Endothelial cell of umbilical vein (primary cell): ENCODE results near the gene RHOG. TPM values are rescaled to one million over a fixed set of nuclear protein-coding genes. Genes with fewer than 3 reads are reported as not detected.
A peak's percentile ranks its signal among the peaks of the same experiment; 100 is the strongest.
"Not testable (repeated sequence)": the region's sequence is repeated elsewhere in the genome, so short reads cannot be mapped to it uniquely, and the experiment has no call there.

Experiments
- BruUV-seq: library from RNA; stranded (reverse); fragments of 400-500 nt; replicated peaks from 2 replicates; lab custom pipeline; 2021; lab: Mats Ljungman, UMichigan
- CTCF ChIA-PET: fragments of 300-600, 350-600 bp; sonication (Branson Sonifier 250); formaldehyde crosslinking; loops from one replicate; lab custom pipeline; 2021; ENCODE audit warnings: antibody characterized with exemption, inconsistent platforms; lab: Charles Lee
- POLR2A ChIA-PET: fragments of 300-600, 350-600 bp; sonication (Branson Sonifier 250); formaldehyde crosslinking; loops from one replicate; lab custom pipeline; 2021; ENCODE audit warnings: antibody characterized with exemption, inconsistent platforms; lab: Charles Lee
- DNase-seq: peaks from one replicate; pipeline ENCODE4 v3.0.0-alpha.2; 2011; ENCODE audit warnings: low read depth, low spot score
- FAIRE-seq: peaks from 2 replicates; lab custom pipeline; 2011; peaks lifted over from hg19 to GRCh38; lab: Jason Lieb, UNC
- H2AFZ ChIP-seq: 2 replicates; pipeline ENCODE4 v1.6.0; 2012; ENCODE audit warnings: low read depth, low read length, control low read depth, inconsistent platforms
- H3K27ac ChIP-seq: 2 replicates; pipeline ENCODE4 v1.5.1; 2011; ENCODE audit warnings: low read depth, mild to moderate bottlenecking, control low read depth, low read length, moderate library complexity; ENCODE audit not compliant: insufficient read depth
- H3K27me3 ChIP-seq, 2 experiments: 2 replicates each; pipeline versions ENCODE4 v1.6.0 to v1.6.1; 2011; ENCODE audit warnings: low read length in 2 of 2, mixed read lengths in 1 of 2; ENCODE audit not compliant: control insufficient read depth in 2 of 2, insufficient read depth in 2 of 2
- H3K36me3 ChIP-seq, 2 experiments: 2 replicates in 1 of 2; 3 replicates in 1 of 2; pipeline ENCODE4 v1.5.1; 2011; ENCODE audit warnings: low read length in 2 of 2, mild to moderate bottlenecking in 1 of 2, moderate library complexity in 1 of 2; ENCODE audit not compliant: control insufficient read depth in 2 of 2, insufficient read depth in 2 of 2; ENCODE audit errors: extremely low read depth in 1 of 2
- H3K4me1 ChIP-seq: 3 replicates; pipeline ENCODE4 v1.5.1; 2011; ENCODE audit warnings: mild to moderate bottlenecking, low read length; ENCODE audit not compliant: control insufficient read depth, insufficient read depth; ENCODE audit errors: extremely low read depth
- H3K4me2 ChIP-seq: 2 replicates; pipeline ENCODE4 v1.6.1; 2011; ENCODE audit warnings: low read length, control low read depth, mixed read lengths; ENCODE audit not compliant: insufficient read depth
- H3K4me3 ChIP-seq, 3 experiments: fragments of 200-600 bp in 1 of 3; sonication (generic), shearing (Covaris generic) in 1 of 3; replicated peaks in 1 of 3; 2 replicates each; pipeline ENCODE4 v1.5.1; 2011 to 2016; ENCODE audit warnings: control low read depth in 3 of 3, low read length in 3 of 3, mild to moderate bottlenecking in 2 of 3, inconsistent platforms in 1 of 3, low read depth in 1 of 3, moderate library complexity in 1 of 3; ENCODE audit not compliant: insufficient read depth in 1 of 3
- H3K79me2 ChIP-seq: 2 replicates; pipeline ENCODE4 v1.6.0; 2012; ENCODE audit warnings: low read length, inconsistent platforms; ENCODE audit not compliant: control insufficient read depth, insufficient read depth
- H3K9ac ChIP-seq: replicated peaks from 2 replicates; pipeline ENCODE3; 2011; ENCODE audit warnings: low read length, control low read depth; ENCODE audit not compliant: insufficient read depth; ENCODE audit errors: extremely low read depth
- H3K9me1 ChIP-seq: replicated peaks from 3 replicates; pipeline ENCODE4 v1.6.0; 2011; ENCODE audit warnings: mild to moderate bottlenecking, low read length; ENCODE audit not compliant: control insufficient read depth, insufficient read depth; ENCODE audit errors: extremely low read depth
- H3K9me3 ChIP-seq: replicated peaks from 2 replicates; pipeline ENCODE4 v1.5.1; 2012; ENCODE audit warnings: low read length, inconsistent platforms; ENCODE audit not compliant: control insufficient read depth, insufficient read depth
- H4K20me1 ChIP-seq: replicated peaks from 2 replicates; pipeline ENCODE3; 2011; ENCODE audit warnings: mild to moderate bottlenecking, low read length; ENCODE audit not compliant: control insufficient read depth, insufficient read depth; ENCODE audit errors: extremely low read depth
- CTCF ChIP-seq, 2 donors: IDR thresholded peaks; 1 replicate in 1 of 2; 2 replicates in 1 of 2; pipeline ENCODE4 v1.5.1; 2011; ENCODE audit warnings: low read length in 2 of 2, mild to moderate bottlenecking in 2 of 2, moderate library complexity in 2 of 2, control low read depth in 1 of 2, inconsistent platforms in 1 of 2, low read depth in 1 of 2; ENCODE audit not compliant: insufficient read depth in 1 of 2; ENCODE audit errors: extremely low read depth in 1 of 2
- EZH2 ChIP-seq: IDR thresholded peaks from 2 replicates; pipeline ENCODE4 v1.6.1; 2012; ENCODE audit warnings: borderline replicate concordance, low read depth, mild to moderate bottlenecking, moderate library complexity, low read length, inconsistent platforms; ENCODE audit not compliant: severe bottlenecking
- FOS ChIP-seq: IDR thresholded peaks from 2 replicates; pipeline ENCODE4 v1.6.1; 2011; ENCODE audit warnings: mild to moderate bottlenecking, low read length, moderate library complexity, borderline replicate concordance; ENCODE audit not compliant: insufficient read depth
- GATA2 ChIP-seq: IDR thresholded peaks from 2 replicates; pipeline ENCODE4 v1.7.0; 2011; ENCODE audit warnings: low read depth, mild to moderate bottlenecking, moderate library complexity, mixed read lengths, low read length; ENCODE audit not compliant: insufficient read length, insufficient read depth
- JUN ChIP-seq: IDR thresholded peaks from 2 replicates; pipeline ENCODE4 v1.6.1; 2011; ENCODE audit warnings: borderline replicate concordance, low read depth; ENCODE audit not compliant: insufficient read length, insufficient read depth
- MYC ChIP-seq: IDR thresholded peaks from one replicate; pipeline ENCODE4 v1.6.1; 2011; ENCODE audit warnings: mild to moderate bottlenecking, low read depth, low read length
- POLR2A ChIP-seq: IDR thresholded peaks from 2 replicates; pipeline ENCODE4 v1.6.1; 2012; ENCODE audit warnings: low read depth, mild to moderate bottlenecking, control low read depth, low read length
- POLR2AphosphoS5 ChIP-seq: IDR thresholded peaks from 2 replicates; pipeline ENCODE4 v1.6.1; 2012; ENCODE audit warnings: low read depth, mild to moderate bottlenecking, control low read depth, low read length, moderate library complexity; ENCODE audit not compliant: insufficient read depth
- dilution Hi-C: fragments of 300-500 bp; cut with MboI; formaldehyde crosslinking; loops from one replicate; pipeline ENCODE4 v1.15.0; 2019; ENCODE audit warnings: low sequenced_read_pairs; ENCODE audit not compliant: extremely low pct_ligation_motif_present
- intact Hi-C: fragments of 100-400 bp; cut with micrococcal nuclease; formaldehyde crosslinking; loops from one replicate; pipeline ENCODE4 v1.10.0; 2022
- polyA plus RNA-seq, 4 experiments: library from polyadenylated mRNA; depleted of rRNA in 3 of 4; stranded (reverse) in 3 of 4; unstranded in 1 of 4; fragments of >200 nt; gene quantifications; 2 replicates each; pipeline versions ENCODE4 v1.2.1 to v1.2.3, GENCODE V29; 2011 to 2012; ENCODE audit warnings: missing spikeins in 1 of 4
- total RNA-seq: library from RNA; stranded (reverse); gene quantifications from 2 replicates; pipeline ENCODE4 v1.2.3, GENCODE V29; 2021
- TF ChIP-seq, protein P1 (sequence below): IDR thresholded peaks from 2 replicates; pipeline ENCODE4 v1.6.1; 2011; ENCODE audit not compliant: insufficient read depth, insufficient read length

RHOG gene
- total and polyA plus RNA-seq, 2 donors (not counting 3 experiments of a cell fraction or from before 2014, with no cell fraction given): 69.0 to 119 TPM

DNA sequence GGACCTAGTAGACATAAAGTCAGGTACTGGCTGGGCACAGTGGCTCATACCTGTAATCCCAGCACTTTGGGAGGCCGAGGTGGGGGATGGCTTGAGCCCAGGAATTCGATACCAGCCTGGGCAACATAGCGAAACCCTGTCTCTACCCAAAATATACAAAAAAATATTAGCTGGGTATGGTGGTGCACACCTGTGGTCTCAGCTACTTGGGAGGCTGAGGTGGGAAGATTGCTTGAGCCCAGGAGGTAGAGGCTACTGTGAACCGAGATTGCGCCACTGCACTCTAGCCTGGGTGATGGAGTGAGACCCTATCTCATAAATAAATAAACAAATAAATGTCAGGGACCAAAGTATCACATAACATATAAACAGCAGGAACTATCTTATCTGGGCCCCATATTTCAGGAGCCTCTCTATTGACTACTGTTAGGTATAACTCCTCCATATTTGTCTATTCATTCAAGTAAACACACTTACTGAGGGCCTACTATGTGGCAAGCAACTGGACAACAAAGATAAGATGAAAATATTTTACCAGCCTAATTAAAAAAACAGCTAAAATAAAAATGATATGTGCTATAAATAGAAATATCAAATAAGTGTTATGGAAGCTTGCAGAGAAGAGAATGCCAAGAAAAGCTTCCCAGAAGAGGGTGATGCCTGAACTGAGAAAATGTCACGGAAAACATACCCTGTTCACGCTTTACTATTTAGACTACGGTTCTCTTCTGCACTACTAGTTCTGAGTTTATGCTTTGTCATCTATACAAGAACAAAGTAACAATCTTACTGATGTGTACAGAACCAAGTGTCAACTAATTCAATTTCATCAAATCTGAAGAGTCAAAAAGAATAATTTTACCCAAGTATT is 45.4 kb downstream of the RHOG start:
- Histone ChIP-seq H3K27ac (peak overlapping the region; percentile 3), H3K4me1 (peaks cover 15% of the 10 kb centered on the region), H3K79me2 (peaks cover 68% of the 10 kb centered on the region), H2AFZ (no peak overlapping the region), H3K4me3 (peak overlapping the region in 2 of 3 experiments; percentile 90 to 99), H3K9me1 (no peaks in the 10 kb centered on the region), H3K9ac (peak overlapping the region; percentile 84), H3K36me3 (no peaks in the 10 kb centered on the region), H3K4me2 (peak overlapping the region; percentile 99), H3K9me3 (no peaks in the 10 kb centered on the region), H3K27me3 (no peaks in the 10 kb centered on the region), H4K20me1 (peaks cover 4% of the 10 kb centered on the region)
- dilution Hi-C loops (no loop called here), intact Hi-C loops (no loop called here)
- BruUV-seq: no TSS peak
- ChIA-PET POLR2A (no interaction called here), CTCF (interaction anchor here (2.0 kb wide), 1 partner anchor 12 kb away, joined by 13 read pairs; the partner anchor contains the start of gene PGAP2)
- TF ChIP-seq FOS (no peak), GATA2 (no peak), POLR2A (no peak), CTCF (IDR thresholded peaks at IDR 0.05; ENCODE audit: extremely low read depth in 1 of 2, insufficient read depth in 1 of 2, low read depth in 1 of 2, low read length in 2 of 2) (no peak), EZH2 (no peak), JUN (no peak), MYC (no peak), POLR2AphosphoS5 (no peak)
- TF ChIP-seq, protein P1, sequence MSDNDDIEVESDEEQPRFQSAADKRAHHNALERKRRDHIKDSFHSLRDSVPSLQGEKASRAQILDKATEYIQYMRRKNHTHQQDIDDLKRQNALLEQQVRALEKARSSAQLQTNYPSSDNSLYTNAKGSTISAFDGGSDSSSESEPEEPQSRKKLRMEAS: no peak
- FAIRE-seq (no peak), DNase-seq (no peak)

- dilution Hi-C loops, FAIRE-seq, BruUV-seq: not testable (repeated sequence)
These were observed 46.4 kb downstream of the RHOG start for GRCh38 chr11:3794387-3794786.

More at GRCh38 chr11:3794387-3794786, 46.4 kb downstream of the RHOG start:
- H3K4me3 ChIP-seq, H3K36me3 ChIP-seq, H4K20me1 ChIP-seq, H3K27ac ChIP-seq, DNase-seq, POLR2A ChIA-PET, H3K9me1 ChIP-seq, H3K27me3 ChIP-seq, intact Hi-C loops, H3K9ac ChIP-seq, H3K9me3 ChIP-seq, H2AFZ ChIP-seq: not testable (repeated sequence)
- peak overlapping the region; percentile 8 for H3K4me2 ChIP-seq
- CTCF ChIA-PET: interaction anchor here (1.6 kb wide), 1 partner anchor 55 kb away, joined by 3 read pairs; no protein-coding TSS in a partner anchor
- H3K79me2 ChIP-seq: peaks cover 78% of the 10 kb centered on the region
- peaks cover 15% of the 10 kb centered on the region for H3K4me1 ChIP-seq
